HPDE6-E6E7 (cell line): ENCODE results near the gene MPHOSPH9.

Experiments
- DNase-seq: peaks from one replicate; pipeline ENCODE4 v3.0.0; 2011; ENCODE audit warnings: missing footprints; ENCODE audit errors: extremely low spot score

Gene MPHOSPH9

GRCh38 chr12:123232807-123233504, at the start of gene MPHOSPH9, which contains the start of gene MTRFR:
Gene MPHOSPH9, minus strand, starts transcription at chr12:123233141. Its CDS starts 2,777 bp downstream, at chr12:123230364.
Gene MTRFR, plus strand, starts transcription at chr12:123233436. Its CDS starts 20,239 bp downstream, at chr12:123253675.
- DNase-seq, result peak; percentile 99

- DNase-seq, result no peak
These were observed 49.2 kb upstream of the MPHOSPH9 start for GRCh38 chr12:123282111-123282510.

GRCh38 chr12:123280971-123281370, 48.0 kb upstream of the MPHOSPH9 start:
- no peak for DNase-seq

- DNase-seq, result no peak
These were observed 45.2 kb upstream of the MPHOSPH9 start for GRCh38 chr12:123278101-123278627.

GRCh38 chr12:123273166-123273565, 40.2 kb upstream of the MPHOSPH9 start:
- no peak for DNase-seq

GRCh38 chr12:123271001-123271668, 38.2 kb upstream of the MPHOSPH9 start:
- peak; percentile 78 for DNase-seq

GRCh38 chr12:123270214-123271000, 37.5 kb upstream of the MPHOSPH9 start:
- no peak for DNase-seq

GRCh38 chr12:123269896-123270213, 36.9 kb upstream of the MPHOSPH9 start:
- DNase-seq, result no peak

- DNase-seq, result no peak
These were observed 36.5 kb upstream of the MPHOSPH9 start for GRCh38 chr12:123269395-123269892.

- DNase-seq, result no peak
These were observed 35.9 kb upstream of the MPHOSPH9 start for GRCh38 chr12:123268850-123269249.

GRCh38 chr12:123267991-123268843, 35.3 kb upstream of the MPHOSPH9 start:
- DNase-seq, result no peak

- no peak for DNase-seq
These were observed 34.5 kb upstream of the MPHOSPH9 start for GRCh38 chr12:123267335-123267920.

- DNase-seq, result no peak
These were observed 33.8 kb upstream of the MPHOSPH9 start for GRCh38 chr12:123266679-123267277.

GRCh38 chr12:123265851-123266678, 33.1 kb upstream of the MPHOSPH9 start:
- DNase-seq, result no peak

- DNase-seq, result no peak
These were observed 31.7 kb upstream of the MPHOSPH9 start for GRCh38 chr12:123264642-123265041.

- no peak for DNase-seq
These were observed 30.4 kb upstream of the MPHOSPH9 start for GRCh38 chr12:123263196-123263817.

GRCh38 chr12:123261196-123261595, 28.3 kb upstream of the MPHOSPH9 start:
- no peak for DNase-seq

- no peak for DNase-seq
These were observed 27.1 kb upstream of the MPHOSPH9 start for GRCh38 chr12:123260081-123260480.

GRCh38 chr12:123258593-123258992, 25.7 kb upstream of the MPHOSPH9 start:
- no peak for DNase-seq
